K562 (cell line): ENCODE data around the gene RIPPLY3. TPM values are rescaled to one million over a fixed set of nuclear protein-coding genes. Genes with fewer than 3 reads are reported as not detected.
A peak's percentile ranks its signal among the peaks of the same experiment; 100 is the strongest.

Experiments
- EP400 ChIP-seq: fragments of 450-650 bp; IDR thresholded peaks from 2 replicates; pipeline ENCODE4 v1.6.1; 2017; ENCODE audit warnings: antibody characterized with exemption, mild to moderate bottlenecking, moderate library complexity
- FOXJ2 ChIP-seq: fragments of 200-800 bp; sonication (Bioruptor generic); IDR thresholded peaks from 2 replicates; pipeline ENCODE4 v1.6.1; 2016; ENCODE audit warnings: missing genetic modification characterization, missing compliant biosample characterization
- HDGF ChIP-seq: fragments of 450-650 bp; IDR thresholded peaks from 2 replicates; pipeline ENCODE4 v1.6.1; 2016
- IRF2 ChIP-seq: sonication (generic); formaldehyde crosslinking; IDR thresholded peaks from 2 replicates; pipeline ENCODE4 v1.8.1; 2022; ENCODE audit warnings: mild to moderate bottlenecking, missing genetic modification reagents
- KDM4B ChIP-seq, 2 experiments: fragments of 450-650 bp in 1 of 2; sonication (generic) in 1 of 2; IDR thresholded peaks; 2 replicates each; pipeline ENCODE4 v1.6.1; 2016 to 2017; ENCODE audit warnings: borderline replicate concordance in 2 of 2, antibody characterized with exemption in 1 of 2, low read depth in 1 of 2, mild to moderate bottlenecking in 1 of 2
- NR1H2 ChIP-seq: sonication (generic); formaldehyde crosslinking; IDR thresholded peaks from 2 replicates; pipeline ENCODE4 v1.4.0; 2020; ENCODE audit warnings: mild to moderate bottlenecking, missing genetic modification reagents
- PHB2 ChIP-seq: fragments of 450-650 bp; IDR thresholded peaks from 2 replicates; pipeline ENCODE4 v1.6.1; 2017; ENCODE audit warnings: low read depth
- RBFOX2 ChIP-seq: fragments of 200-400 bp; formaldehyde crosslinking; IDR thresholded peaks from 2 replicates; pipeline ENCODE4 v1.6.1; 2017; ENCODE audit warnings: low read depth, mild to moderate bottlenecking, low read length, moderate library complexity
- SMAD3 ChIP-seq: fragments of 450-650 bp; formaldehyde crosslinking; conservative IDR thresholded peaks from 2 replicates; pipeline ENCODE4 v1.4.0; 2020; ENCODE audit warnings: mild to moderate bottlenecking
- SMARCA5 ChIP-seq: fragments of 450-650 bp; IDR thresholded peaks from 2 replicates; pipeline ENCODE4 v1.6.1; 2016
- TARDBP ChIP-seq: fragments of 450-650 bp; IDR thresholded peaks from 2 replicates; pipeline ENCODE4 v1.6.1; 2016
- ZNF740 ChIP-seq, 3 experiments: fragments of 200-800 bp in 1 of 3; sonication (Bioruptor generic) in 1 of 3; sonication (generic) in 1 of 3; formaldehyde crosslinking in 1 of 3; IDR thresholded peaks; 2 replicates each; pipeline versions ENCODE4 v1.6.1 to v1.8.0; 2016 to 2022; ENCODE audit warnings: mild to moderate bottlenecking in 2 of 3, missing compliant biosample characterization in 2 of 3, missing genetic modification characterization in 2 of 3, missing genetic modification reagents in 1 of 3
- polyA plus RNA-seq, 8 experiments: library from polyadenylated mRNA; depleted of rRNA in 4 of 8; stranded (reverse) in 5 of 8; unstranded in 3 of 8; fragments of >200 nt; fragmentation: Nextera tagmentation in 2 of 8; fragmentation: Illumina TruSeq in 1 of 8; extraction: Ambion mirVana in 2 of 8; extraction: Trizol in 1 of 8; gene quantifications; 2 replicates each; pipeline versions ENCODE4 v1.2.1 to v1.2.3, GENCODE V29; 2011 to 2014; ENCODE audit warnings: inconsistent platforms in 1 of 8, missing spikeins in 1 of 8
- total RNA-seq, 7 experiments: library from RNA; depleted of rRNA in 6 of 7; stranded (reverse); fragments of >200 nt in 6 of 7; fragmentation: Illumina TruSeq in 2 of 7; extraction: Trizol in 2 of 7; gene quantifications; 2 replicates each; pipeline versions ENCODE4 v1.2.1 to v1.2.3, GENCODE V29; 2011 to 2021; ENCODE audit warnings: low replicate concordance in 1 of 7
- TF ChIP-seq, protein P1 (sequence below): sonication (generic); formaldehyde crosslinking; IDR thresholded peaks from 2 replicates; pipeline ENCODE4 v1.4.0; 2020; ENCODE audit warnings: mild to moderate bottlenecking, missing genetic modification reagents
- TF ChIP-seq, protein P2 (sequence below): fragments of 450-650 bp; IDR thresholded peaks from 2 replicates; pipeline ENCODE4 v1.6.1; 2016; ENCODE audit warnings: low read depth, mild to moderate bottlenecking, moderate library complexity
- TF ChIP-seq, protein P3 (sequence below): IDR thresholded peaks from 2 replicates; pipeline ENCODE4 v1.6.1; 2012; ENCODE audit warnings: low read depth, low read length, improper control_type of control experiment, borderline replicate concordance
- TF ChIP-seq, protein P4 (sequence below): sonication (generic); formaldehyde crosslinking; IDR thresholded peaks from 2 replicates; pipeline ENCODE4 v1.8.0; 2023; ENCODE audit warnings: missing genetic modification reagents, mild to moderate bottlenecking, borderline replicate concordance

Gene RIPPLY3
- total and polyA plus RNA-seq, 9 of the 15 experiments (the other 6 are each of a cell fraction or from before 2014, with no cell fraction given), result not detected

GRCh38 chr21:36990508-36991205 lies 15.8 kb upstream of the RIPPLY3 start (continued):
- TF ChIP-seq ZNF740 (CRISPR knock-in tag; IDR thresholded peaks at IDR 0.05) (no peak), ZNF740 (tag; IDR thresholded peaks at IDR 0.05) (0 out of 4 replicates have a peak, but pooled peaks of 1 of the 2 experiments have one; percentile 48), FOXJ2 (tag) (0 out of 2 replicates have a peak, but pooled peaks have one; percentile 1), EP400 (no peak), KDM4B (IDR thresholded peaks at IDR 0.05; ENCODE audit: borderline replicate concordance in 2 of 2, low read depth in 1 of 2) (no peak), RBFOX2 (no peak), SMARCA5 (peak; percentile 71; the same call in 1 of the 2 replicates), SMAD3 (CRISPR knock-in tag) (no peak), NR1H2 (CRISPR knock-in tag) (no peak; the same call in 1 of the 2 replicates), PHB2 (no peak), TARDBP (no peak), IRF2 (CRISPR knock-in tag) (no peak), HDGF (peak; percentile 85; the same call in 1 of the 2 replicates)
- TF ChIP-seq, protein P1, sequence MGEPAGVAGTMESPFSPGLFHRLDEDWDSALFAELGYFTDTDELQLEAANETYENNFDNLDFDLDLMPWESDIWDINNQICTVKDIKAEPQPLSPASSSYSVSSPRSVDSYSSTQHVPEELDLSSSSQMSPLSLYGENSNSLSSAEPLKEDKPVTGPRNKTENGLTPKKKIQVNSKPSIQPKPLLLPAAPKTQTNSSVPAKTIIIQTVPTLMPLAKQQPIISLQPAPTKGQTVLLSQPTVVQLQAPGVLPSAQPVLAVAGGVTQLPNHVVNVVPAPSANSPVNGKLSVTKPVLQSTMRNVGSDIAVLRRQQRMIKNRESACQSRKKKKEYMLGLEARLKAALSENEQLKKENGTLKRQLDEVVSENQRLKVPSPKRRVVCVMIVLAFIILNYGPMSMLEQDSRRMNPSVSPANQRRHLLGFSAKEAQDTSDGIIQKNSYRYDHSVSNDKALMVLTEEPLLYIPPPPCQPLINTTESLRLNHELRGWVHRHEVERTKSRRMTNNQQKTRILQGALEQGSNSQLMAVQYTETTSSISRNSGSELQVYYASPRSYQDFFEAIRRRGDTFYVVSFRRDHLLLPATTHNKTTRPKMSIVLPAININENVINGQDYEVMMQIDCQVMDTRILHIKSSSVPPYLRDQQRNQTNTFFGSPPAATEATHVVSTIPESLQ, result no peak
- TF ChIP-seq, protein P2, sequence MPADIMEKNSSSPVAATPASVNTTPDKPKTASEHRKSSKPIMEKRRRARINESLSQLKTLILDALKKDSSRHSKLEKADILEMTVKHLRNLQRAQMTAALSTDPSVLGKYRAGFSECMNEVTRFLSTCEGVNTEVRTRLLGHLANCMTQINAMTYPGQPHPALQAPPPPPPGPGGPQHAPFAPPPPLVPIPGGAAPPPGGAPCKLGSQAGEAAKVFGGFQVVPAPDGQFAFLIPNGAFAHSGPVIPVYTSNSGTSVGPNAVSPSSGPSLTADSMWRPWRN, result no peak
- TF ChIP-seq, protein P3, sequence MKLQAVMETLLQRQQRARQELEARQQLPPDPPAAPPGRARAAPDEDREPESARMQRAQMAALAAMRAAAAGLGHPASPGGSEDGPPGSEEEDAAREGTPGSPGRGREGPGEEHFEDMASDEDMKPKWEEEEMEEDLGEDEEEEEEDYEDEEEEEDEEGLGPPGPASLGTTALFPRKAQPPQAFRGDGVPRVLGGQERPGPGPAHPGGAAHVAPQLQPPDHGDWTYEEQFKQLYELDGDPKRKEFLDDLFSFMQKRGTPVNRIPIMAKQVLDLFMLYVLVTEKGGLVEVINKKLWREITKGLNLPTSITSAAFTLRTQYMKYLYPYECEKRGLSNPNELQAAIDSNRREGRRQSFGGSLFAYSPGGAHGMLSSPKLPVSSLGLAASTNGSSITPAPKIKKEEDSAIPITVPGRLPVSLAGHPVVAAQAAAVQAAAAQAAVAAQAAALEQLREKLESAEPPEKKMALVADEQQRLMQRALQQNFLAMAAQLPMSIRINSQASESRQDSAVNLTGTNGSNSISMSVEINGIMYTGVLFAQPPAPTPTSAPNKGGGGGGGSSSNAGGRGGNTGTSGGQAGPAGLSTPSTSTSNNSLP, result no peak
- TF ChIP-seq, protein P4, sequence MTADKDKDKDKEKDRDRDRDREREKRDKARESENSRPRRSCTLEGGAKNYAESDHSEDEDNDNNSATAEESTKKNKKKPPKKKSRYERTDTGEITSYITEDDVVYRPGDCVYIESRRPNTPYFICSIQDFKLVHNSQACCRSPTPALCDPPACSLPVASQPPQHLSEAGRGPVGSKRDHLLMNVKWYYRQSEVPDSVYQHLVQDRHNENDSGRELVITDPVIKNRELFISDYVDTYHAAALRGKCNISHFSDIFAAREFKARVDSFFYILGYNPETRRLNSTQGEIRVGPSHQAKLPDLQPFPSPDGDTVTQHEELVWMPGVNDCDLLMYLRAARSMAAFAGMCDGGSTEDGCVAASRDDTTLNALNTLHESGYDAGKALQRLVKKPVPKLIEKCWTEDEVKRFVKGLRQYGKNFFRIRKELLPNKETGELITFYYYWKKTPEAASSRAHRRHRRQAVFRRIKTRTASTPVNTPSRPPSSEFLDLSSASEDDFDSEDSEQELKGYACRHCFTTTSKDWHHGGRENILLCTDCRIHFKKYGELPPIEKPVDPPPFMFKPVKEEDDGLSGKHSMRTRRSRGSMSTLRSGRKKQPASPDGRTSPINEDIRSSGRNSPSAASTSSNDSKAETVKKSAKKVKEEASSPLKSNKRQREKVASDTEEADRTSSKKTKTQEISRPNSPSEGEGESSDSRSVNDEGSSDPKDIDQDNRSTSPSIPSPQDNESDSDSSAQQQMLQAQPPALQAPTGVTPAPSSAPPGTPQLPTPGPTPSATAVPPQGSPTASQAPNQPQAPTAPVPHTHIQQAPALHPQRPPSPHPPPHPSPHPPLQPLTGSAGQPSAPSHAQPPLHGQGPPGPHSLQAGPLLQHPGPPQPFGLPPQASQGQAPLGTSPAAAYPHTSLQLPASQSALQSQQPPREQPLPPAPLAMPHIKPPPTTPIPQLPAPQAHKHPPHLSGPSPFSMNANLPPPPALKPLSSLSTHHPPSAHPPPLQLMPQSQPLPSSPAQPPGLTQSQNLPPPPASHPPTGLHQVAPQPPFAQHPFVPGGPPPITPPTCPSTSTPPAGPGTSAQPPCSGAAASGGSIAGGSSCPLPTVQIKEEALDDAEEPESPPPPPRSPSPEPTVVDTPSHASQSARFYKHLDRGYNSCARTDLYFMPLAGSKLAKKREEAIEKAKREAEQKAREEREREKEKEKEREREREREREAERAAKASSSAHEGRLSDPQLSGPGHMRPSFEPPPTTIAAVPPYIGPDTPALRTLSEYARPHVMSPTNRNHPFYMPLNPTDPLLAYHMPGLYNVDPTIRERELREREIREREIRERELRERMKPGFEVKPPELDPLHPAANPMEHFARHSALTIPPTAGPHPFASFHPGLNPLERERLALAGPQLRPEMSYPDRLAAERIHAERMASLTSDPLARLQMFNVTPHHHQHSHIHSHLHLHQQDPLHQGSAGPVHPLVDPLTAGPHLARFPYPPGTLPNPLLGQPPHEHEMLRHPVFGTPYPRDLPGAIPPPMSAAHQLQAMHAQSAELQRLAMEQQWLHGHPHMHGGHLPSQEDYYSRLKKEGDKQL, result 0 out of 2 replicates have a peak, but pooled peaks have one; percentile 79
